SU-DHL-6 (cell line): ENCODE measurements around the gene ANKRD22.

Experiments used
- CTCF ChIP-seq: fragments of 200-600 bp; sonication (generic); IDR thresholded peaks from one replicate; pipeline ENCODE4 v1.5.1; 2017; ENCODE audit warnings: antibody characterized with exemption, mild to moderate bottlenecking, low read length, moderate library complexity; ENCODE audit not compliant: insufficient read depth, poor library complexity, severe bottlenecking
- EZH2phosphoT487 ChIP-seq: fragments of 200-600 bp; sonication (generic), shearing (Covaris generic); conservative IDR thresholded peaks from 2 replicates; pipeline ENCODE4 v1.6.1; 2018; ENCODE audit warnings: mild to moderate bottlenecking, antibody characterized with exemption, low read length, moderate library complexity, mixed read lengths

DNA sequence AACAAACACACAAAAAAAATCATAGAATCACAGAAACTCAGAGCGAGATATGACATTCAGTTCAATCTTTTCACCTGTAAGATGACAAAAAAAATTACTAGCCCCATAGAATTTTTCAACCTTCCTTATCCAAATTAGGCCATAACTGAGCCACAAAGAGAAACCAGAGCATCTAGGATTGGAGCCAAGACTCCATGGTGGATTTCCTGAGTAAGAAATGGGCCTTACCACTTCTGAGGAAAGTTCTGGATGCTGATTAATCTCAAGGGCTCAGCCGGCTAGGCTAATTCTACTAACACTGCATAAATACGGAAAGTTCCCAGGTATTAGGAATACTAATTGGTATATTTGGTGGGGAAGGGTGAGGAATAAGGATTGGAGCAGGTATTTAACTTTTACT, 32.4 kb downstream of the ANKRD22 start:
- TF ChIP-seq CTCF (no peak), EZH2phosphoT487 (no peak)
